GM03348 (cell line): ENCODE data around the gene TMTC1.
"Not testable (repeated sequence)": the region's sequence is repeated elsewhere in the genome, so short reads cannot be mapped to it uniquely, and the experiment has no call there.

Experiments
- DNase-seq: peaks from one replicate; pipeline ENCODE4 v3.0.0; 2012; ENCODE audit warnings: low spot score

The TMTC1 gene

DNA sequence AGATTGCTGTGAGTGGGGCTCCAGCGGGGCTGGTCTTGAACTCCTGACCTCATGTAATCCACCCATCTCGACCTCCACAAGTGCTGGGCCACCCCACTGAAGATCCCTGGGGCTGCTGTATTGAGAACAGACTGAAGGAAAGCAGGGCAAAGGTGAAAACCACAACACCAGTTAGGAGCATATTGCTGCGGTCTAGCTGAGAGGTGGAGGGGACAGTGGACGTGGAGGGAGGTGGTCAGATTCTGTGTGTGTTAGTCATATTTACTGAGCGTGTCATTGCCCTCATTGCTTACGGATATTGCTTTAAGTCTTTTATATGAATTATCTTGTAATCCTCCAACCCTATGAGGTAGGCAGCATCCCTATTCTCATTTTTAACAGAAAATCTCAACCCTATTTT is 217.3 kb downstream of the TMTC1 start:
- DNase-seq, result no peak

DNA sequence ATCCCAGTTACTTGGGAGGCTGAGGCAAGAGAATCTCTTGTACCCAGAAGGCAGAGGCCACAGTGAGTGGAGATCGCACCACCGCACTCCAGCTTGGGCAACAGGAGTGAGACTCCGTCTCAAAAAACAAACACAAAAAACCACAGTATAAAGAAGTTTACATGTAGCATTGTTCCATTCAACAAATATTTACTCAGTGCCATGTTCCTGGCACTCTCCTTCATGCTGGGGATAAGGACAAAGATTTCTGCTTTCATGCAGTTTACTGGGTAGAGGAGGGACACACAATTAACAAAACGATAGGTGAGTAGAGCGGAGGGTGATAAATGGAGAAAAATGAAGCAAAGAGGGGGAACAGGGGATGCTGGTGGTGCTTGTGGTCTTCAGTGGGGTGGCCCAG is 218.0 kb downstream of the TMTC1 start:
- DNase-seq, result no peak

DNA sequence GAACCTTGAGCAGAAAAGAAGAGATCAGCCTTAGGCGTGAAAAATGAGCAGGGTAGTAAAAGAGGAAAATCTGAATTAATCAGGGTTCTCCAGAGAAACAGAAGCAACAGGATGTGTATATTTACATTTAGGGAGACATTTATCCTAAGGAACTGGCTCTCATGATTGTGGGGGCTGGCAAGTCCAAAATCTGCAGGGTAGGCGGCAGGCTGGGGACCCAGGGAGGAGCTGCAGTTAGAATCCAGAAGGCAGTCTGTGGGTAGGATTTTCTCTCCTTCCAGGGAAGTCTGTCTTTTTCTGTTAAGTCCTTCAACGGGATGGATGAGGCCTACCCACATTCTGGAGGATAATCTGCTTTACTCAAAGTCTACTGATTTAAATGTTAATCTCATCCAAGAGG is 218.8 kb downstream of the TMTC1 start:
- DNase-seq, result no peak

DNA sequence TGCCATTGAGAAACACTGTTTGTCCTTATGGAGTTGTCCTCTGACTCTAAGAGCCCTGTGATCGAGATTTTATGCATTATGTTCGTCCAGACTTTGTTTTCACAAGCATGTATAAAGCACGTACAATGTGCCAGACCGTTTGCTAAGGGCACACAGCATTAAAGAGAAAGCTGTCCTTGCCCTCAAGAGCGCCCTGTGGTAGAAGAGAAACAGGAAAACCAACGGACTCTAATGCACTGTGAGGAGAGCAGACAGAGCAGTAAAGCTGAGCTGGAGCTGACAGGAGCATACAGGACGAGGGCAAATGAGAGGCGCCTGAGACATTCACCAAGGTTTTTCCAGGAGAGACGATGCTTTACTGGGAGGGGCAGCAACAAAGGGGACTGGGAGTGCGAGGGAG is 220.1 kb downstream of the TMTC1 start:
- DNase-seq, result no peak

DNA sequence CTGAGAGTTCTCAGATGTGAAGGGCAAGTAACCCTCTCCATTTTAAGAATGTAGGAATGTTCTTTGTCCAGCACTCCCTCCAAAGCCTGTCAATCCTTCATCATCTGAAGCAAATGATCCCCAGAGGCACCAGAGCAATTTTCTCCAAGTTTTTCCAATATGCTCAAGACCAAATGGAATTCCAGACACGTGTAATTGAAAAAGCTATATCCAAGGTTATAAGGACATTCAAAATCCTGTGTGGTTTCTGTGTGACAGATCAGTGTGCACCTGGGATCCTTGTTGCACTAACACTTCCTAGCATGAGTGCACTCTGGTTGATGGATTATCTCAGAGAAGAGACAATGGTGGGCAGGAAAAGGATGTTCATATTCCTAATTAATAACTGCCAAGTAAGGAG is 220.7 kb downstream of the TMTC1 start:
- no peak for DNase-seq

DNA sequence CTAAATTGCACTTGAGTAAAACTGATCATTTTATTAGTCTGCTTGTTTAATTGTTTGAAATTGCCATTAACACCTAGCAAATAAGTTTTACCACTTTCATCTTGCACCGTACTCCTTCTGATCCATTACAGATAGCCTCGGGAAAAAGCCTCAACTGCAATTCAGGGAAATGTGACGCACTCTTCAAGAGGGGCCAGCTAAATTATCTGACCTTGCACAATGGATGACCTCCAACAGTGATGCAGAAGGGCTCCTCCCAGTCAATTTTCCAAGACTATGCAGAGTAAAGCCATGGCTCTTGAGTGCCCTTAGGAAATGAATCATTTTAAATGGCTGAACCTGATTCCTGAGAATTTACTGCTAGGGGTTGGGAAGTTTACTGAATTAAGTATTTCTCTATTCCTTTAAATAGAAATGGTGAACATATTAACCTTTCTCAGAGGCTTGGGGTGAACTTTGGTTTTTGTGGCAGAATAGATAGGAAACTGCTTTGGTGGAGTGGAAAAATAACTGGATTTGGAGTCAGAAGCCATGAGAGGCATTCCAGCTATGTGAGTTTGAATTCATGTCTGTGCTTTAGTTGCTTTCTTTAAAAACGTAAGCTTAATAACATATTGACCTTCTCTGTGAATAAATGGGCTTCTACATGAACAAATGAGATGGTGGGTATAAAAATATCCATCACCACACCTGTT is 221.5 kb downstream of the TMTC1 start:
- DNase-seq, result no peak

DNA sequence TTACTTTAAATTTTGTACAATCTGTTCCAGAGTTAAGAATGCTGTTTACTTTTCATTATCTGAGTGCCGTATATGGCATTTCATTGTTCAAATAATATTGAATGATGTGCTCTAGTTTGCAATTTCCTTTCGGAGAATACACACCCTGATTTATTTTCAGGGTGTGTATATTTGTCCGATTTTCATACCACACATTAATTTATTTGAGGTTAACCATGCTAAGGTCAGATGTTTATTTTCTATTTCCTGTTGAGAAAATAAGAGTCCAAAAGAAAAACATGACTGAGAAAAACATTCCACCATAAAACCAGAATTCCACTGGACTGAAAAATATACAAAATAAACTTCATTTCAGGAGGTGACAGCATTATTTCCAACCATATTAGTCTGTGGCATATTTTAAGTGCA is 222.1 kb downstream of the TMTC1 start:
- DNase-seq, result no peak

DNA sequence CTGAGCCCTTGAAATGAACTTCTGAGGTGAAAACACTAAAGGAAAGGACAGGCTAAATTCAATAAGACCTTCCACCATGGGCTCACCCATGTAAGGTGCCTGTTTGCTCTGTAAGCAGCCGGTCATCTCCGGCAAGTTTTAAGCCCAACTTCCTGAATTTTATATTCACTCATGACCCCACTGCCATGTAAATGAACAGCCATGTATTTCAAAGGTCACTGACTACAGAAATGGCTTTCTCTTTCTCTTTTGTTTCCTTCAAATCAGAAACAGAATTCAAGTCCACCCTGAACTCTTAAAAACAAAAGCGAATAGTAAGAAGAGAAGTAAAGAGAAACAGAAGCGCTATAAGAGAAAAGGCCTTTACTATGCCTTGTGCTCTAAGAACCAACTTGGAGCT is 224.5 kb downstream of the TMTC1 start:
- no peak for DNase-seq

DNA sequence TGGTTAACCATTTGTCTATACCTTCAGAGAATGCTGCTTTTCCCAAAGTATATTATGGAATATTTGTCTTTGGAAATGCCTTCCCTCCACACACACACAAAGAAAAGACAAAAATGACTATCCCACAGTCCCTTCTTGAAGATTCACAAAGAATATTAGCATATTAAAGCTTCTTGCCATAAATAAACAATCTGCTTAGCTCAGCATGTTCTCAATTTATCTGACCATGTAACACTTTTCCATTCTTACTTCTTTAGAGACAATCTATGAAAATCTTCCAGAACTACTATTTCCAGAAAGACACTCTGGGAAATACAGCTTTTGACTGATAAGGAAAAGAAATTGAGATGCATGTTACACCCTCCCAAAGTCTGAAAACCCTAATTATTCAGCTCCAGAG is 227.4 kb downstream of the TMTC1 start:
- no peak for DNase-seq

DNA sequence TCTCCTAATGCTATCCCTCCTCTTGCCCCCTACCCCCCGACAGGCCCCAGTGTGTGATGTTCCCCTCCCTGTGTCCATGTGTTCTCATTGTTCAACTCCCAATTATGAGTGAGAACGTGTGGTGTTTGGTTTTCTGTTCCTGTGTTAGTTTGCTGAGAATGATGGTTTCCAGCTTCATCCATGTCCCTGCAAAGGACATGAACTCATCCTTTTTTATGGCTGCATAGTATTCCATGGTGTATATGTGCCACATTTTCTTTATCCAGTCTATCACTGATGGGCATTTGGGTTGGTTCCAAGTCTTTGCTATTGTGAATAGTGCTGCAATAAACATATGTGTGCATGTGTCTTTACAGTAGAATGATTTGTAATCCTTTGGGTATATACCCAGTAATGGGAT is 228.3 kb downstream of the TMTC1 start:
- DNase-seq, result not testable (repeated sequence)

DNA sequence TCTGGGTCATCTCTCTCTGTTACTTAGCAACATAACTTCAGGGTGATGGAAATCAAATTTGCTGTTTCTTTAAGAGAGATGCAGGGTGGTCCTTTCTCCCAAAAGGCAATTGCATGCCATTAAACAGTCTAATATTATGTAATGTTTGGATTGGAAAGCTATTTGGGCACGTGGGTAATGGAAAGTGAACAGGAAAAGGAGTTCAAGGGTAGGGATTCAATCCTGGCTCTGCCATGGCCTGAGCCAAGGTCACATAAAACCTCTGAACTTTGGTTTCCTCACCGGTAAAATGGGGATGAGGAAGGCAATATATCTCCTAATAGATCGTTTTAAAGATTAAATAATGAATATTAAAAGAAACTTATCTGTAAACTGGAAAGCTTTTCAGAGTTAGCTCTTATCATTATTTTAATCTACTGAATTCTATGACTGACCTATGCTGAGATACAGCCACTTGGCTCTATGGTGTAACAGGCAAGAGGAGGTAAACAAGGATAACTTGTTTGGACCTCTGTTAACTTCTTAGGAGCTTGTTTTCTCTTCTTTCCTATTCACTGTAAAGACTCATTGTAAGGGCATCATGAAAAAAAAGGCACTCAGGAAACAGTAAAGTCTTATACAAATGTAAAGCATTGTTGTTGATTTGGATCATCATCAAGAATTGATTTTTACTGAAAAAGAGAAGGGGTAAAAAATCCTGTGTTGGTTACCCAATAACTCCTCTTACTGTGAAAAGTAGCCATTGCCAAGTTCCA is 230.6 kb downstream of the TMTC1 start:
- DNase-seq, result no peak

DNA sequence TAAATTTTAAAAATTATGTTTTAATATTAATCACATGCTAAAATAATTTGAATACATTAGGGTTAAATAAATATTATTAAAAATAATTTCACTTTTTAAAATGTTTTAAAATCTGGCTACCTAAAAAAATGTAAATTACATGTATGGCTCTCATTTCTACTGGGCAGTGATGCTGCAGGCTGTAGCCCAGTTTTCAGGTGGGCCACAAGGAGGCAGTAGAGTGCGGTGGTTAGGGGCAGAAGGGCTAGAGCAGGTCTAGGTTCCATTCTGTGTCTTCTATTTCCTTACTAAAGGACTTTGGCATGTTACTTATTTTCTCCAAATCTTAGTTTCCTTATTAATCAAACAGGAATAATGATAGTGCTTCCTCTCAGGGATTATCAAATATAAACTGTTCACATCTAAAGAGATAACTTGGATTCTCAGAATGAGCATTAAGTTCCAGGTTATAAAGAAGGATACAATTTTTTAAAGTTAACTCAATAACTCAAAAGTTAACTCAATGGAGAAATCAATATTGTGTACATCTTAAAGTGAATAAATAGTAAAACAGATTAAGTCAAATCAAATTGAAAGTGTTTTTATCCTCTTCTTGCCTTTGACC is 231.3 kb downstream of the TMTC1 start:
- DNase-seq, result peak; percentile 44

DNA sequence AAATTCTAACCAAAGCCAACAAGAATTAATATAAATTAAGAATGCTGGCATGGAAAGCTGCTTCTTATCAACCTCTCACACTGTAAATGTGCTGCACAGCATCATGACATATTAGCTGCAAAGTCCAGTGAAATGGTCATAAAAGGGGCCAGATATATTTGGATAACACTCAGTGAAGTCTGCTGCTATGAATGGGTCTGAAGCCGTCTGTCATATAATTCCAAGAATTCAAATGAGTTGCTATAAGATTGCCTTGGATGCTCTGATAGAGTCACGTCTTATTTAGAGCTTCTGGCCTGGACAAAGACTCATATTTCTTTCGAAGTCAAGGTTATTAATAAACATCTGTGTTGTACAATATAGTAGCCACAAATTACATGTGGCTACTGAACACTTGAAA is 231.9 kb downstream of the TMTC1 start:
- no peak for DNase-seq

DNA sequence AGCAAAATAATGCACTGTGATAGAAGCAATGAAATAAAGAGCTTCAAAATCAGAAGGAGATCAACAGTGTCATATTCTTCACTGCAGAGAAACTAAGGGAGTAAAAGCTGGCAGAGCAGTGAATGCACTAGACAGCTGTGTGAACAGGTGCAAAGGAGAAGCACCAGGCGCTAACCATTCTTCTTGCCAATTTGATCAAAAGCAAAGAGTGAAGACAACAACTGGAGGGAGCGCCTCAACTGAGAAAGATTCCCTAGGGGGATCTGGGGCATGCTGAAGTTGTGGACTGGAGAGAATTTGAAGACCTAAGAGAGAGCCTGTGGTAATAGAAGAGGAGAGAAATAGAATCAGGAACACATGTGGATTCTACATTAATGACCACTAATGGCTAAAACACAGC is 235.9 kb downstream of the TMTC1 start:
- DNase-seq, result no peak

DNA sequence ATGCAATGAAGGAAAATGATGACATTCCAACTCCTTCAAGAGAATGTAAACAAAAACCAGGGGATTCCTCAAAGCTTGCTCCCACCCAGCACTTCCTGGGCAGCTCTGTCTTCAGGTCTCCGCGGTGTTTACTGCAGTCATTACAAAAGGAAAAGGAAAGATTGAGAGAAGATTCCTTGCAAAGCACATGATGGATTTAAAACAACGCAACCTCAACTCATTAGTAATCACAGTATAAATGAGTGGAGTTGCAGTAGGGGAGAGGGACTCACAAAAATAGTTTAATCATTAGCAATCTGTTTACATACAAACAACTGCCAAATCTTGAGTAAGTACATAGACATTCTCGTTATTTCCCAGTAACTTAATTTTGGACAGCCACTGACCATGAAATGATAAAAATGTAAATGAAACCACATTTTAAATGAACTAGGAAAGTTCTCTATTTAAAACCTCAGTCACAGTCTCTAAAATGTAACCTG is 236.6 kb downstream of the TMTC1 start:
- peak; percentile 19 for DNase-seq

DNA sequence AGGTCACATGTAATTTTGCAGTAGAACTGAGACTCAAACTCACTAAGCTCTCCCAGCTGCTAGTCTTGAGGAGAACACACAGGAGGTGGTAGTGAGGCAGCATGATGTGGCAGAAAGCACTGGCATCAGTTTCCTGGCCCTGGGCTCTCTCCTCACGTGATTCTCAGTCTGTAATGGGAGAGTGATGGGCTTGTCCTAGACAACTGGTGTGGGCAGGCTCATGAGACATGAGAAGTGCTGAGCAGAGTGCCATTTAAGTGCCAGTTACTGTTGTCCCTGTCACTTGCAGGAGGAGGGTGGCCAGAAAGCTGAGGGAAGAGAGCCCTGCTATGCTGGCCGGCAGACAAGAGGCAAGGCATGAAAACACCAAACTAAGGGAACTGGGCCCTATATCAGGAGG is 237.7 kb downstream of the TMTC1 start:
- DNase-seq, result no peak

DNA sequence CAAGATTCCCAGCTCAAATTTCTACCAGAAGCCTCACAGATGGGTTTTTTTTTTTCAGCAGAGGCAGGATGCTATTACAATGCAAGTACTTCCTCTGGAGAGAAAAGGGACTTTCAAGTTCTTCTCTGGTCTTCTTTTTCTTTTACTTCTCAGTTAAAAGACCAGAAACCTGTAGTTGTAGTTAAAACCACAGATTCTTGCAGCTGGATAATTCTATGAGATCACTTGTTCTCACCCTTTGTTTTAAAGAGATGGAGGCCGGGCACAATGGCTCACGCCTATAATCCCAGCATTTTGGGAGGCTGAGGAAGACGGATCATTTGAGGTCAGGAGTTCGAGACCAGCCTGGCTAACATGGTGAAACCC is 238.7 kb downstream of the TMTC1 start:
- no peak for DNase-seq

DNA sequence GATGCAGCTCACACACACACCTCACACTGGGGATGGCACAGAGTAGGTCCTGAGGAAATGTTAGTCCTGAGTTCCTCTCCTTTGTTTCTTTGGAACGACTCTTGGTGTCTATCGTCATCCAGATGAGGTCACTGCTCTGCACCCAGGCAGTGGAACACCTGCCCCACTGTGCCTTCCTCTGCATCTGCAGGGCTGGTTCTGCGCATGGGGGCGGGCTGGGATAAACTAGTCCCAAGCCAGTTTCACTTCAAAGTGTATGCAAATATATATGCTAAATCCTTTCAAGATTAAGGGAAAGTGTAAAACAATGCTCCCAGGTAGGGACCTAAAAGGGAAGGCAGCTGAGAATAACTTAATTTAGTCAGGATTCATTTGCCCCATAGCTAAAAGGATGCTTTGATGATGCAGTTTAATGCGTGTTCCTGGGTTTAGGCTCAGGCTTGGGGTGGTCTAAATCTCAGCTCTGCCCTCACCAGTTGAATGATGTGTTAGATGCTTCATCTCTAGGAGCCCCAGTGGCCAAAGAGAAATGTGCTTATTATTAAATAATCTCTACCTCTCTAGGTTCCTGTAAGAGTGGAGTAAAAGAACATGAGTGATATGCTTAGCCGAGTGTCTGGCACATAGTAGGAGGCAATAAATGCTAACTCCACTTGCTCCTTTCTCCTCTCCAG is 239.2 kb downstream of the TMTC1 start:
- DNase-seq, result no peak

DNA sequence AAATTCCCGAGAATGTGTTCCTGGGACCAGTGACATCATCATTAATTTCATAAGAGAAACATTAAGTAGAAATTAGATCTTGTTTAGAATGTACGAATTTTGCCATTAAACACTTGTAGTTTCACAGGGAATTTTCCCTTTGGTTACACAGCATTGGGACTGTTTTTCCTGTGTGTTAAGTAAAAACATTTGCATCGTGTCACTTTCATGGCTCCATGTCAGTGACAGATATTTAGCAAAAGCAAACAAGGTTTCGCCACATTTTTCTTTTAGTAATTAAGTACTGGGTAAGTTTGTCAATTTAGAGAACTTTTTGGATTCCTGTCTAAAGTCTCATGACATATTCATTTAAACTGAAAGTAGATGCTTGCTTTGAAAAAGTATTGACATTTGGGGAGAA is 240.7 kb downstream of the TMTC1 start:
- no peak for DNase-seq

DNA sequence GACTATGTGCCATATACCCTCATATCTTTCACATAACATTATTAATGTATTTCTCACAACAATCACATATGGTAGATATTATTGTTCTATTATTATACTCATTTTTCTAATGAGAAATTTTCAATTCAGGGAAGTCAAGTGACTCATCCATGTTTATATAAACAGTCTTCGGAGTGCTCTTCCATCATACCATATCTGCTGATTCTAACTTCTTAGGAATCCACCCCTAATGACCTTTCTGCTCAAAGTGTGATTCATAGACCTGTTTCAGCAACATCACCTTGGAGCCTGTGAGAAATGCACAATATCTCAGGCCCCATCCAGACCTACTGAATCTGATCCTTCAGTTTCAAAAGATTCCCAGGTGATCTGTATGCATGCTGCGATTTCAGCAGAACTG is 246.4 kb downstream of the TMTC1 start:
- no peak for DNase-seq

DNA sequence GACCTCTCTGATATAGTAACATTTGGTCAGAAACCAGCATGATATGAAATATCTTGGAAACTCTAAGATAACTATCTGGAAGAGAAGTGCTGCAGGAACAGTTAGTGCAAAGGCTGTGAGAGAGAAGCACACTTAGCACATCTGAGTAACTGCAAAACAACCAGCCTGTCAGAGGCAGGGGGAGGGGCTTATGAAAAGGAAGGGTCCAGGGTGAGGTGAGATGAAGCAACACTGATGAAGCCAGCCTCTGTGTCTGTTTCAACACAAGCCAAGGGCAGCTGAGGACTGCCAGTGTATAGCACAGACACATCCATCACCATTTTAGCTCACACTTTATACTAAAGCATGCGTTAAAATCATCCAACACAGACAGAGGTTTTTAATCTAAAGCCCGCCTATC is 248.8 kb downstream of the TMTC1 start:
- DNase-seq, result no peak

DNA sequence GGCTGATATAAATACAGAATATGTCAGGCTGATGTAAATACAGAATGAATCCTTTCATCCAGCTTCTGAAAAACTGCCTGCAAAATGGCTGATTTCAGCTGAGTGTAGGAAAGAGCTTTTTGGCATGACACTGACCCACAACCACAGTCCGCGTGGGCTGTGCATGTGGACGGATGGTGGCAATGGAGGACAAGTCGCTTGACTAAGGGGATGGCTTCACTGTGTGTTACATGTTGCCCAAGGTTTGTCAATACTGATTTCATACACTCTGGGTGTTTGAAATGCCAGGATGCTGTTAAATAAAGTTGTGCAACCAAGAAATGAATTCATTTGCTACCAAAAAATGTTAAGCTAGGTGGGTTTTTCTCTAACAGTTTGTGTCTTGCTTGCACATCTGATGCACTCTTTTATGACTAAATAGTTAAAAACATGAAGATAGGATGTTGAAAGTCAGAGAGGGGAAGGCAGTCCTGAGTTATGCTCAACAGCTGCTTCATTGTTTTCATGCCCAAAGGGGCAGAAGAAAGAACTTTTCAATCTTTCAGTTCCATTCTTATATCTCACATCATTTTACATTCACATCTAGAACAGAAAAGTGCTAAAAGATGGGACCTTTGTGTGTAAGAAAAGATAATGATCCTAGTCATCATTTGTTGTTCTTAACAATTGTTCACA is 249.8 kb downstream of the TMTC1 start:
- no peak for DNase-seq
